Keratinocyte (primary cell): ENCODE measurements around the gene DHDDS. TPM values are rescaled to one million over a fixed set of nuclear protein-coding genes. Genes with fewer than 3 reads are reported as not detected.

Experiments
- DNase-seq: peaks from one replicate; pipeline ENCODE4 v3.0.0-alpha.2; 2011; ENCODE audit warnings: low read depth, missing footprints, low spot score
- FAIRE-seq: peaks from 2 replicates; lab custom pipeline; 2011; peaks lifted over from hg19 to GRCh38; lab: Jason Lieb, UNC
- H2AFZ ChIP-seq: 2 replicates; pipeline ENCODE4 v1.6.0; 2012; ENCODE audit warnings: low read length, control low read depth, inconsistent platforms; ENCODE audit not compliant: control insufficient read depth
- H3K27ac ChIP-seq: 2 replicates; pipeline ENCODE4 v1.5.1; 2011; ENCODE audit warnings: low read length; ENCODE audit not compliant: control insufficient read depth, insufficient read depth
- H3K27me3 ChIP-seq: 3 replicates; pipeline ENCODE4 v1.6.0; 2011; ENCODE audit warnings: low read length; ENCODE audit not compliant: control insufficient read depth, insufficient read depth; ENCODE audit errors: extremely low read depth
- H3K36me3 ChIP-seq, 2 experiments: 2 replicates in 1 of 2; 3 replicates in 1 of 2; pipeline ENCODE4 v1.5.1; 2011; ENCODE audit warnings: low read length in 2 of 2, mild to moderate bottlenecking in 1 of 2; ENCODE audit not compliant: control insufficient read depth in 2 of 2, insufficient read depth in 2 of 2; ENCODE audit errors: extremely low read depth in 1 of 2
- H3K4me1 ChIP-seq: 3 replicates; pipeline ENCODE4 v1.5.1; 2011; ENCODE audit warnings: low read length; ENCODE audit not compliant: control insufficient read depth, insufficient read depth; ENCODE audit errors: extremely low read depth
- H3K4me2 ChIP-seq: 3 replicates; pipeline ENCODE4 v1.6.0; 2011; ENCODE audit warnings: low read depth, low read length; ENCODE audit not compliant: control insufficient read depth, insufficient read depth; ENCODE audit errors: extremely low read depth
- H3K4me3 ChIP-seq, 3 experiments: fragments of 200-600 bp in 1 of 3; sonication (generic) in 1 of 3; 2 replicates in 2 of 3; 3 replicates in 1 of 3; pipeline ENCODE4 v1.5.1; 2011 to 2016; ENCODE audit warnings: low read length in 3 of 3, mild to moderate bottlenecking in 3 of 3, control low read depth in 2 of 3, inconsistent platforms in 1 of 3, low read depth in 1 of 3, mixed read lengths in 1 of 3, mixed run types in 1 of 3, moderate library complexity in 1 of 3; ENCODE audit not compliant: control insufficient read depth in 2 of 3, insufficient read depth in 2 of 3; ENCODE audit errors: extremely low read depth in 1 of 3
- H3K79me2 ChIP-seq: 2 replicates; pipeline ENCODE4 v1.6.0; 2012; ENCODE audit warnings: low read length; ENCODE audit not compliant: control insufficient read depth, insufficient read depth
- H3K9ac ChIP-seq: 3 replicates; pipeline ENCODE4 v1.6.0; 2011; ENCODE audit warnings: low read length; ENCODE audit not compliant: control insufficient read depth, insufficient read depth; ENCODE audit errors: extremely low read depth
- H3K9me1 ChIP-seq: 3 replicates; pipeline ENCODE4 v1.6.0; 2011; ENCODE audit warnings: low read length; ENCODE audit not compliant: control insufficient read depth, insufficient read depth; ENCODE audit errors: extremely low read depth
- H3K9me3 ChIP-seq: 2 replicates; pipeline ENCODE4 v1.5.1; 2012; ENCODE audit warnings: low read depth, low read length; ENCODE audit not compliant: control insufficient read depth
- H4K20me1 ChIP-seq: 3 replicates; pipeline ENCODE4 v1.6.0; 2011; ENCODE audit warnings: low read length; ENCODE audit not compliant: control insufficient read depth, insufficient read depth; ENCODE audit errors: extremely low read depth
- EZH2 ChIP-seq: IDR thresholded peaks from one replicate; pipeline ENCODE4 v1.6.1; 2012; ENCODE audit warnings: inconsistent platforms, mild to moderate bottlenecking, low read length, moderate library complexity
- dilution Hi-C: fragments of 300-500 bp; cut with MboI; formaldehyde crosslinking; loops from one replicate; pipeline ENCODE4 v1.7.0; 2020; ENCODE audit warnings: low sequenced_read_pairs; ENCODE audit not compliant: extremely low pct_ligation_motif_present
- polyA plus RNA-seq, 5 experiments: library from polyadenylated mRNA; depleted of rRNA in 3 of 5; stranded (reverse) in 3 of 5; stranded (forward) in 1 of 5; unstranded in 1 of 5; fragments of >200 nt; gene quantifications; 1 replicate in 1 of 5; 2 replicates in 3 of 5; 3 replicates in 1 of 5; pipeline versions ENCODE4 v1.2.1 to v1.2.3, GENCODE V29; 2011 to 2012; ENCODE audit warnings: missing spikeins in 2 of 5, low read depth in 1 of 5, low replicate concordance in 1 of 5
- TF ChIP-seq, protein P1 (sequence below), 3 experiments: IDR thresholded peaks in 1 of 3; conservative IDR thresholded peaks in 1 of 3; optimal IDR thresholded peaks in 1 of 3; 2 replicates in 2 of 3; 3 replicates in 1 of 3; pipeline versions ENCODE3 to v1.5.1; 2011; ENCODE audit warnings: low read length in 3 of 3, mild to moderate bottlenecking in 3 of 3, moderate library complexity in 2 of 3, control low read depth in 1 of 3, inconsistent platforms in 1 of 3; ENCODE audit not compliant: insufficient read depth in 2 of 3; ENCODE audit errors: extremely low read depth in 1 of 3

The DHDDS gene
- polyA plus RNA-seq, 1 donor (not counting 4 experiments of a cell fraction or from before 2014, with no cell fraction given), result 41.2 TPM

DNA sequence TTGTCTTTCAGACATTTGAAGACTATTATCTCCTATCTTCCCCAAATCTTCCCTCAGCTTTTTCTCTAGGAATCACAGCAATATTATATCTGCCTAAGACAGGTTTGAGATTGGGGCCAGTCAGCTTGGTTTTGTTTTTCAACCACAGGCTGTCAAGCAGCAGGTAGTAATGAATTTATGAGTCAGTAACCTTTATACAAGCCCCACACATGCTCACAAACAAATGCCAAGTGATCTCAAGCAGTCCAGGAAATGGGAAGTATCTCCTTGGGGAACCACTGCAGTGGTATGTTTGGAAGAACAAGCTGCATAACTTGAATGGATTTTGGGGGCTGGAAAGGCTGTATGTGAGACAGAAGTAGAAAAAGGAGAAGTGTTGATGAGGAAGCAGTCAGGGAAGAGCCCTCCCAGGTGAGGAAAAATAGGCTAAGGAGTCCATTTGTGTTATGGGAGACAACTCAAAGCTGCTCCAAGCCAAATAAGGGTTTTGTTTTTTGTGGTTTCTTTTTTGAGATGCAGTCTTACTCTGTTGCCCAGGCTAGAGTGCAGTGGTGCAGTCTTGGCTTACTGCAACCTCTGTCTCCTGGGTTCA lies 2.1 kb downstream of the DHDDS start:
- H3K4me2 ChIP-seq, result no peak overlapping the region
- H3K9me3 ChIP-seq, result no peaks in the 10 kb centered on the region
- dilution Hi-C loops, result no loop called here
- peaks cover 11 to 26% of the 10 kb centered on the region in 2 experiments for H3K36me3 ChIP-seq
- FAIRE-seq (no peak), DNase-seq (no peak)
- H3K27me3 ChIP-seq, result no peaks in the 10 kb centered on the region
- TF ChIP-seq, protein P1, sequence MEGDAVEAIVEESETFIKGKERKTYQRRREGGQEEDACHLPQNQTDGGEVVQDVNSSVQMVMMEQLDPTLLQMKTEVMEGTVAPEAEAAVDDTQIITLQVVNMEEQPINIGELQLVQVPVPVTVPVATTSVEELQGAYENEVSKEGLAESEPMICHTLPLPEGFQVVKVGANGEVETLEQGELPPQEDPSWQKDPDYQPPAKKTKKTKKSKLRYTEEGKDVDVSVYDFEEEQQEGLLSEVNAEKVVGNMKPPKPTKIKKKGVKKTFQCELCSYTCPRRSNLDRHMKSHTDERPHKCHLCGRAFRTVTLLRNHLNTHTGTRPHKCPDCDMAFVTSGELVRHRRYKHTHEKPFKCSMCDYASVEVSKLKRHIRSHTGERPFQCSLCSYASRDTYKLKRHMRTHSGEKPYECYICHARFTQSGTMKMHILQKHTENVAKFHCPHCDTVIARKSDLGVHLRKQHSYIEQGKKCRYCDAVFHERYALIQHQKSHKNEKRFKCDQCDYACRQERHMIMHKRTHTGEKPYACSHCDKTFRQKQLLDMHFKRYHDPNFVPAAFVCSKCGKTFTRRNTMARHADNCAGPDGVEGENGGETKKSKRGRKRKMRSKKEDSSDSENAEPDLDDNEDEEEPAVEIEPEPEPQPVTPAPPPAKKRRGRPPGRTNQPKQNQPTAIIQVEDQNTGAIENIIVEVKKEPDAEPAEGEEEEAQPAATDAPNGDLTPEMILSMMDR (optimal IDR thresholded peaks at IDR 0.05 in 1 of 3, IDR thresholded peaks at IDR 0.05 in 1 of 3, conservative IDR thresholded peaks at IDR 0.05 in 1 of 3; ENCODE audit: extremely low read depth in 1 of 3, insufficient read depth in 2 of 3, low read length in 3 of 3), result no peak
- no peak for TF ChIP-seq EZH2
- H4K20me1 ChIP-seq, result no peaks in the 10 kb centered on the region
- no peak overlapping the region for H3K4me3 ChIP-seq
- no peak overlapping the region for H3K9ac ChIP-seq
- H3K79me2 ChIP-seq, result peaks cover 9% of the 10 kb centered on the region
- no peak overlapping the region for H2AFZ ChIP-seq
- H3K4me1 ChIP-seq, result peaks cover 20% of the 10 kb centered on the region
- H3K27ac ChIP-seq, result no peak overlapping the region
- H3K9me1 ChIP-seq, result no peaks in the 10 kb centered on the region

DNA sequence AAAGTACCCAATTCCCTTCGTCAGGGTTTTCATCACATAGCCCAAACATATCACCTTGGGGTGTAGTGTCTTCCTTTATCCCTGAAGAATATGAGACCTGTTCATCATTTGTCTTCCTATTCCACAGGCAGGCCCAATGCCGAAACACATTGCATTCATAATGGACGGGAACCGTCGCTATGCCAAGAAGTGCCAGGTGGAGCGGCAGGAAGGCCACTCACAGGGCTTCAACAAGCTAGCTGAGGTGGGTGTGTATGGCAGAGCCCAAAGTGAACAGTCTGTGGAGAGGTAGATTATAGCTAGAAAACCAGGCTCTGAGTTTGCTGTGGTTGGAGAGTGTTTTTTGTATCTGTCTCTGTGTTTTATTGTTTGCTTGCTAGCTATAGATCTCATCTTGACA lies 5.9 kb downstream of the DHDDS start:
- H3K9me1 ChIP-seq, result no peaks in the 10 kb centered on the region
- H3K27me3 ChIP-seq, result no peaks in the 10 kb centered on the region
- no peak overlapping the region for H3K9ac ChIP-seq
- DNase-seq, result no peak
- H4K20me1 ChIP-seq, result no peaks in the 10 kb centered on the region
- TF ChIP-seq EZH2, result no peak
- TF ChIP-seq, protein P1 (optimal IDR thresholded peaks at IDR 0.05 in 1 of 3, IDR thresholded peaks at IDR 0.05 in 1 of 3, conservative IDR thresholded peaks at IDR 0.05 in 1 of 3; ENCODE audit: extremely low read depth in 1 of 3, insufficient read depth in 2 of 3, low read length in 3 of 3), result no peak
- no peak overlapping the region for H2AFZ ChIP-seq
- H3K27ac ChIP-seq, result no peak overlapping the region
- no peak for FAIRE-seq
- dilution Hi-C loops, result no loop called here
- H3K4me3 ChIP-seq, result no peak overlapping the region
- H3K4me2 ChIP-seq, result no peak overlapping the region
- peaks cover 24 to 45% of the 10 kb centered on the region in 2 experiments for H3K36me3 ChIP-seq
- peaks cover 6% of the 10 kb centered on the region for H3K79me2 ChIP-seq
- H3K9me3 ChIP-seq, result no peaks in the 10 kb centered on the region
- H3K4me1 ChIP-seq, result peaks cover 10% of the 10 kb centered on the region
